IPS-18c (cell line): ENCODE data around the gene ZCWPW2.

ENCODE experiments used
- H3K4me3 ChIP-seq: 2 replicates; pipeline ENCODE4 v1.7.0; 2013; ENCODE audit warnings: low read depth, mild to moderate bottlenecking, low read length, moderate library complexity; ENCODE audit not compliant: insufficient read depth
- H3K9me3 ChIP-seq: one replicate; pipeline ENCODE4 v1.6.1; 2013; ENCODE audit warnings: mild to moderate bottlenecking, low read length, moderate library complexity; ENCODE audit not compliant: control insufficient read depth, insufficient read depth

ZCWPW2 gene

GRCh38 chr3:28348629-28349468 is at the start of gene ZCWPW2, which contains the start of gene AZI2:
Gene ZCWPW2 (plus strand): TSS chr3:28348721. CDS start chr3:28413069, 64,348 bp downstream.
Gene AZI2 (minus strand): TSS chr3:28348824. CDS start chr3:28340617, 8,207 bp downstream.
- Histone ChIP-seq H3K4me3 (peak within 1 kb of the TSS; percentile 64), H3K9me3 (no peaks in the 10 kb centered on the region)

GRCh38 chr3:28299705-28300104 is 48.8 kb upstream of the ZCWPW2 start:
- H3K9me3 ChIP-seq, result no peaks in the 10 kb centered on the region
- H3K4me3 ChIP-seq, result no peak overlapping the region

- no peaks in the 10 kb centered on the region for H3K9me3 ChIP-seq
- H3K4me3 ChIP-seq, result no peak overlapping the region
Measured at GRCh38 chr3:28300345-28300962, 48.1 kb upstream of the ZCWPW2 start.

- Histone ChIP-seq H3K4me3 (no peak overlapping the region), H3K9me3 (no peaks in the 10 kb centered on the region)
Measured at GRCh38 chr3:28301688-28302087, 46.8 kb upstream of the ZCWPW2 start.

- Histone ChIP-seq H3K9me3 (no peaks in the 10 kb centered on the region), H3K4me3 (no peak overlapping the region)
Measured at GRCh38 chr3:28308196-28308595, 40.3 kb upstream of the ZCWPW2 start.

GRCh38 chr3:28315711-28316110 is 32.8 kb upstream of the ZCWPW2 start:
- H3K4me3 ChIP-seq, result no peak overlapping the region
- no peaks in the 10 kb centered on the region for H3K9me3 ChIP-seq

GRCh38 chr3:28316226-28316625 is 32.3 kb upstream of the ZCWPW2 start:
- Histone ChIP-seq H3K9me3 (no peaks in the 10 kb centered on the region), H3K4me3 (no peak overlapping the region)

- no peaks in the 10 kb centered on the region for H3K9me3 ChIP-seq
Measured at GRCh38 chr3:28317438-28318022, 31.0 kb upstream of the ZCWPW2 start.

GRCh38 chr3:28320981-28321380 is 27.5 kb upstream of the ZCWPW2 start:
- Histone ChIP-seq H3K4me3 (no peak overlapping the region), H3K9me3 (no peaks in the 10 kb centered on the region)

More at GRCh38 chr3:28317438-28318022, 31.0 kb upstream of the ZCWPW2 start:
- H3K4me3 ChIP-seq, result no peak overlapping the region

- Histone ChIP-seq H3K9me3 (no peaks in the 10 kb centered on the region), H3K4me3 (no peak overlapping the region)
Measured at GRCh38 chr3:28322464-28322863, 26.1 kb upstream of the ZCWPW2 start.

GRCh38 chr3:28326458-28326926 is 22.0 kb upstream of the ZCWPW2 start:
- H3K4me3 ChIP-seq, result no peak overlapping the region
- H3K9me3 ChIP-seq, result no peaks in the 10 kb centered on the region

- H3K4me3 ChIP-seq, result no peak overlapping the region
- no peaks in the 10 kb centered on the region for H3K9me3 ChIP-seq
Measured at GRCh38 chr3:28328188-28329151, 20.1 kb upstream of the ZCWPW2 start.

GRCh38 chr3:28334552-28334951 is 14.0 kb upstream of the ZCWPW2 start:
- no peaks in the 10 kb centered on the region for H3K9me3 ChIP-seq

GRCh38 chr3:28335246-28335645 is 13.3 kb upstream of the ZCWPW2 start:
- Histone ChIP-seq H3K4me3 (no peak overlapping the region), H3K9me3 (no peaks in the 10 kb centered on the region)

More at GRCh38 chr3:28334552-28334951, 14.0 kb upstream of the ZCWPW2 start:
- H3K4me3 ChIP-seq, result no peak overlapping the region

- no peak overlapping the region for H3K4me3 ChIP-seq
Measured at GRCh38 chr3:28337230-28337629, 11.3 kb upstream of the ZCWPW2 start.

GRCh38 chr3:28343144-28343543 is 5.4 kb upstream of the ZCWPW2 start:
- H3K4me3 ChIP-seq, result no peak overlapping the region

More at GRCh38 chr3:28337230-28337629, 11.3 kb upstream of the ZCWPW2 start:
- no peaks in the 10 kb centered on the region for H3K9me3 ChIP-seq

GRCh38 chr3:28345690-28346089 is 2.8 kb upstream of the ZCWPW2 start:
- Histone ChIP-seq H3K4me3 (no peak overlapping the region), H3K9me3 (no peaks in the 10 kb centered on the region)

More at GRCh38 chr3:28343144-28343543, 5.4 kb upstream of the ZCWPW2 start:
- no peaks in the 10 kb centered on the region for H3K9me3 ChIP-seq
